ENCODE results near the gene AHDC1. TPM values are rescaled to one million over a fixed set of nuclear protein-coding genes. Genes with fewer than 3 reads are reported as not detected.

Gene AHDC1
- total and polyA plus RNA-seq, 8 donors, result 5.8 to 95.0 (median 19.7) TPM

DNA sequence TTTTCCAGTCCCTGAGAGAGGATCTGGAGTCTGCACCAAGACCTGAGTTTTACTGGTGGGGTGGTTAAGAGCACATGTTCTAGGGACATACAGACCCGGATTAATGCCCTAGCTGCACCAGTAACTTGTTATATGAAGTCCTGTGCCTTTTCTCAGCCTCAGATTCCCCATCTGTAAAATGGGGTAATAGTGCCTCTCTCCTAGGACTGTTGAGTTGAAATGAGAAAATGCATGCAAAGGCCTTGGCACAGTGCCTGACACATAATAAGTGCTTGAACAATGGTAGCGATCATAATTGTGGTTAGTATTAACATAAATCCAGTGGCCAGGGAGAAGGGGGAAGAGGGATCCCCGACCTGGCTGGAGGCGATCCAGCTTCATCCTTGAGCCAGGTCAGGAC is 12.3 kb downstream of the AHDC1 start:
- WGBS, 5 donors, result 53 to 64% (median 57%) methylated on average over 4 of the region's 4 CpGs
- peak overlapping the region in 4 of 5 donors; percentile 57 to 74 (median 70) for H3K27ac ChIP-seq

GRCh38 chr1:27590917-27591508 is 12.9 kb downstream of the AHDC1 start:
- peaks cover 61 to 98% (median 85%) of the 10 kb centered on the region in 4 donors for H3K4me1 ChIP-seq

More for the DNA sequence above, 12.3 kb downstream of the AHDC1 start:
- intact Hi-C loops (cut with DNase I; ENCODE audit: low total_unique reads), result no loop called here
- Histone ChIP-seq H3K9me3 (no peaks in the 10 kb centered on the region), H3K36me3 (peaks cover 0 to 28% (median 3%) of the 10 kb centered on the region in 4 donors), H3K4me3 (no peak overlapping the region), H3K4me1 (peaks cover 65 to 98% (median 88%) of the 10 kb centered on the region in 4 donors), H3K27me3 (no peaks in the 10 kb centered on the region)
- DNase-seq, result peak in 1 of 2 donors; percentile 62
- no peak for TF ChIP-seq POLR2A (IDR thresholded peaks at IDR 0.05)
- TF ChIP-seq POLR2AphosphoS5 (IDR thresholded peaks at IDR 0.05), result no peak
- TF ChIP-seq, protein P1, sequence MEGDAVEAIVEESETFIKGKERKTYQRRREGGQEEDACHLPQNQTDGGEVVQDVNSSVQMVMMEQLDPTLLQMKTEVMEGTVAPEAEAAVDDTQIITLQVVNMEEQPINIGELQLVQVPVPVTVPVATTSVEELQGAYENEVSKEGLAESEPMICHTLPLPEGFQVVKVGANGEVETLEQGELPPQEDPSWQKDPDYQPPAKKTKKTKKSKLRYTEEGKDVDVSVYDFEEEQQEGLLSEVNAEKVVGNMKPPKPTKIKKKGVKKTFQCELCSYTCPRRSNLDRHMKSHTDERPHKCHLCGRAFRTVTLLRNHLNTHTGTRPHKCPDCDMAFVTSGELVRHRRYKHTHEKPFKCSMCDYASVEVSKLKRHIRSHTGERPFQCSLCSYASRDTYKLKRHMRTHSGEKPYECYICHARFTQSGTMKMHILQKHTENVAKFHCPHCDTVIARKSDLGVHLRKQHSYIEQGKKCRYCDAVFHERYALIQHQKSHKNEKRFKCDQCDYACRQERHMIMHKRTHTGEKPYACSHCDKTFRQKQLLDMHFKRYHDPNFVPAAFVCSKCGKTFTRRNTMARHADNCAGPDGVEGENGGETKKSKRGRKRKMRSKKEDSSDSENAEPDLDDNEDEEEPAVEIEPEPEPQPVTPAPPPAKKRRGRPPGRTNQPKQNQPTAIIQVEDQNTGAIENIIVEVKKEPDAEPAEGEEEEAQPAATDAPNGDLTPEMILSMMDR (IDR thresholded peaks at IDR 0.05), result no peak
- TF ChIP-seq EP300 (IDR thresholded peaks at IDR 0.05), result no peak

GRCh38 chr1:27589841-27590426 is 14.0 kb downstream of the AHDC1 start:
- H3K9me3 ChIP-seq, result no peaks in the 10 kb centered on the region
- peaks cover 0 to 21% (median 3%) of the 10 kb centered on the region in 4 donors for H3K36me3 ChIP-seq
- peak in 1 of 2 donors; percentile 84 for DNase-seq
- TF ChIP-seq EP300 (IDR thresholded peaks at IDR 0.05) (no peak), POLR2AphosphoS5 (IDR thresholded peaks at IDR 0.05) (no peak), POLR2A (IDR thresholded peaks at IDR 0.05) (no peak)
- TF ChIP-seq, protein P1 (IDR thresholded peaks at IDR 0.05), result no peak
- intact Hi-C loops (cut with DNase I; ENCODE audit: low total_unique reads), result no loop called here
- H3K4me1 ChIP-seq, result peaks cover 59 to 93% (median 77%) of the 10 kb centered on the region in 4 donors
- 22 to 41% (median 33%) methylated on average over 2 to 13 of the region's 13 CpGs for WGBS, 5 donors
- H3K4me3 ChIP-seq, result no peak overlapping the region
- no peaks in the 10 kb centered on the region for H3K27me3 ChIP-seq
- peak overlapping the region in 4 of 5 donors; percentile 57 to 74 (median 70) for H3K27ac ChIP-seq

More at GRCh38 chr1:27590917-27591508, 12.9 kb downstream of the AHDC1 start:
- H3K36me3 ChIP-seq, result peaks cover 0 to 25% (median 3%) of the 10 kb centered on the region in 4 donors
- no peaks in the 10 kb centered on the region for H3K9me3 ChIP-seq
- peak in 1 of 2 donors; percentile 71 for DNase-seq
- no peaks in the 10 kb centered on the region for H3K27me3 ChIP-seq
- H3K27ac ChIP-seq, result peak overlapping the region in 4 of 5 donors; percentile 57 to 74 (median 70)
- TF ChIP-seq, protein P1 (IDR thresholded peaks at IDR 0.05), result no peak
- no peak for TF ChIP-seq EP300 (IDR thresholded peaks at IDR 0.05)
- TF ChIP-seq POLR2AphosphoS5 (IDR thresholded peaks at IDR 0.05), result no peak
- no peak for TF ChIP-seq POLR2A (IDR thresholded peaks at IDR 0.05)
- H3K4me3 ChIP-seq, result no peak overlapping the region
- WGBS, 5 donors, result 60 to 71% (median 62%) methylated on average over 3 to 5 of the region's 5 CpGs
- intact Hi-C loops (cut with DNase I; ENCODE audit: low total_unique reads), result no loop called here

DNA sequence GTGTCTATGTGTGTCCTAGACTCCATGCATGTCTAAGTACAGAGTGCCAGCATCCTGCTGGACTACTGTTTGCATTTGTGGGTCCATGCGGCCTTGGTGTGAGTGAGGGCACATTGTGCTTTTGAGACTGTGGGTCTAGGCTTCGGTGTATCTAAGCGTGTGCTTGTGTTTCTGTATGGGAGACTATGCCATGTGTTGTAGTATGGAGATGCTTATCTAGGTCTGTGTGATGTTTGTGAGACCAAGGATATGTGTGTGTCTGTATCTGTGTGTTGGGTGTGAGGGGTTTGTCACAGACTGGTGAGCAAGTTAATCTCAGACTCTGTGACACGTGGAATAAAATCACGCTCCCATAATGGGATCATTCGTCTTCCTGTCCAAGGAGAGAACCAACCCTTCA is 14.5 kb downstream of the AHDC1 start:
- WGBS, 5 donors, result 51 to 79% (median 71%) methylated on average over 5 to 6 of the region's 6 CpGs
- Histone ChIP-seq H3K4me3 (no peak overlapping the region), H3K27me3 (no peaks in the 10 kb centered on the region), H3K4me1 (peaks cover 54 to 93% (median 75%) of the 10 kb centered on the region in 4 donors), H3K9me3 (no peaks in the 10 kb centered on the region), H3K27ac (peak overlapping the region in 4 of 5 donors; percentile 57 to 74 (median 70)), H3K36me3 (peaks cover 0 to 18% (median 3%) of the 10 kb centered on the region in 4 donors)
- TF ChIP-seq, protein P1 (IDR thresholded peaks at IDR 0.05), result no peak
- no peak for TF ChIP-seq POLR2AphosphoS5 (IDR thresholded peaks at IDR 0.05)
- no peak for TF ChIP-seq POLR2A (IDR thresholded peaks at IDR 0.05)
- TF ChIP-seq EP300 (IDR thresholded peaks at IDR 0.05), result no peak
- intact Hi-C loops (cut with DNase I; ENCODE audit: low total_unique reads), result no loop called here
- DNase-seq, result no peak

All from stomach (tissue), 9 donors.